Retinal pigment epithelial cell (primary cell): ENCODE results near the gene PPIL1.

Experiments
- DNase-seq: peaks from one replicate; pipeline ENCODE4 v3.0.0-alpha.2; 2010; ENCODE audit warnings: low read depth
- H3K4me3 ChIP-seq: 2 replicates; pipeline ENCODE4 v1.5.1; 2011; ENCODE audit warnings: mild to moderate bottlenecking, low read length, control low read depth, moderate library complexity
- TF ChIP-seq, protein P1 (sequence below): conservative IDR thresholded peaks from 2 replicates; pipeline ENCODE4 v1.5.1; 2011; ENCODE audit warnings: low read depth, low read length, control low read depth, inconsistent platforms

The PPIL1 gene

DNA sequence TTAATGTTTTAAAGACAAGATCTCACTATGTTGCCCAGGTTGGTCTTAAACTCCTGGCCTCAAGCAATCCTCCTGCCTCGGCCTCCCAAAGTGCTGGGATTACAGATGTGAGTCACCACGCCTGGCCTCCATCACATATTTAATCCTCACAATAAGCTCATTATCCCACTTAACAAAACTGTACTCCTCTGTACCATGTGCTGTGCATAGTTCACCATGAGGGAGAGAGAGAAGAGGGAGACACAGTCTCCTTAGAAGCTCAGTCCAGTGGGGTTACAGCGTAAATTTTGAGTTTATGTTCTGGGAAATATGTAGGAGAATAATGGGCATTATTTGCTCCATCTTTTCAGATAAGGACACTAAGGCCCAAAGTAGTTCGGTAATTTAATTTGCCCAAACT lies 27.5 kb downstream of the PPIL1 start:
- TF ChIP-seq, protein P1, sequence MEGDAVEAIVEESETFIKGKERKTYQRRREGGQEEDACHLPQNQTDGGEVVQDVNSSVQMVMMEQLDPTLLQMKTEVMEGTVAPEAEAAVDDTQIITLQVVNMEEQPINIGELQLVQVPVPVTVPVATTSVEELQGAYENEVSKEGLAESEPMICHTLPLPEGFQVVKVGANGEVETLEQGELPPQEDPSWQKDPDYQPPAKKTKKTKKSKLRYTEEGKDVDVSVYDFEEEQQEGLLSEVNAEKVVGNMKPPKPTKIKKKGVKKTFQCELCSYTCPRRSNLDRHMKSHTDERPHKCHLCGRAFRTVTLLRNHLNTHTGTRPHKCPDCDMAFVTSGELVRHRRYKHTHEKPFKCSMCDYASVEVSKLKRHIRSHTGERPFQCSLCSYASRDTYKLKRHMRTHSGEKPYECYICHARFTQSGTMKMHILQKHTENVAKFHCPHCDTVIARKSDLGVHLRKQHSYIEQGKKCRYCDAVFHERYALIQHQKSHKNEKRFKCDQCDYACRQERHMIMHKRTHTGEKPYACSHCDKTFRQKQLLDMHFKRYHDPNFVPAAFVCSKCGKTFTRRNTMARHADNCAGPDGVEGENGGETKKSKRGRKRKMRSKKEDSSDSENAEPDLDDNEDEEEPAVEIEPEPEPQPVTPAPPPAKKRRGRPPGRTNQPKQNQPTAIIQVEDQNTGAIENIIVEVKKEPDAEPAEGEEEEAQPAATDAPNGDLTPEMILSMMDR, result no peak
- H3K4me3 ChIP-seq, result no peak overlapping the region
- DNase-seq, result no peak

GRCh38 chr6:36845233-36845632 lies 29.4 kb downstream of the PPIL1 start:
- DNase-seq, result no peak
- TF ChIP-seq, protein P1, result no peak
- no peak overlapping the region for H3K4me3 ChIP-seq

DNA sequence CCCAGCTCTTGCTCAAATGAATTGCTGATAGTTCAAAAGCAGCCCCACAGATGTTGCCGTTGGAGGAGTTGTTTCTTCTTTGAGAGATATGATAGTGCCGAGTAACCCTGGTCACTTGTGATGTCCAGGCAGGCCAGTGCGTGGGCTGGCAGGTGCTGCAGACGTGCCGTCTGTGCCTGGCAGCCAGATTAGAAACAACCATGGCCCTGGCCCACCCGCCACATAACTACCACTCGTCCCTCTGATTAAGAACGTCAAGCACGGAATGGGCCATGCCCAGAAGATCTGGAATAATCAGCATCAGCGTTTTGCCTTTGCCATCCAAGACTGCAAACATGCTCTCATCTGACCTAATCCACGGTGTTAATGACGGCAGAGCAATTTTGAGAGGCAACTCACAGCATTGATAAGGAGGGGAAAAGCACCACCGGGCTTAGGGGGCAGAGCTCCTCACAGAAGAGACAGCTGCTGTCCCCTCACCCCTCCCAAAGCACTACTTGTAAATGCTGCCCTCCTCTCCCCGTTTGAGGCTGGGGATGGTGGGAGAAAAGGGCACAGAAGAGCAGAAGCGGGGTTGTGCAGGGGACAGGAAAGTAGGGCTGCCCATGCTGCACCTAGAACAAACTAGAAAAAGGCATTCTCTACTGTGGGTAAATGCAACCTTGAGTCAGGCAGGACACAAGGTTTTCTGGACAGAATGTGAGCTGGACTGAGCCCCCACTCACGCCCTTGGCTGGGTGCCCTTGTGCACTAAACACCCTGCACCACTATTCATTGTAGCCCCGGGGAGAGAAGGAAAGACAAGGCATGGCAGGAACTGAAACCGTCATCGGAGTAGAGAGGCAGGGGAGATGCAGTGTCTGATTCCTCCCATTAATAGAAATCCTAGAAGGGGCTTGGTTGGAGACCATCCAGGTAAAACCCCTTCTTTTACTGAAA lies 30.1 kb downstream of the PPIL1 start:
- TF ChIP-seq, protein P1, result no peak
- no peak overlapping the region for H3K4me3 ChIP-seq
- DNase-seq, result no peak

DNA sequence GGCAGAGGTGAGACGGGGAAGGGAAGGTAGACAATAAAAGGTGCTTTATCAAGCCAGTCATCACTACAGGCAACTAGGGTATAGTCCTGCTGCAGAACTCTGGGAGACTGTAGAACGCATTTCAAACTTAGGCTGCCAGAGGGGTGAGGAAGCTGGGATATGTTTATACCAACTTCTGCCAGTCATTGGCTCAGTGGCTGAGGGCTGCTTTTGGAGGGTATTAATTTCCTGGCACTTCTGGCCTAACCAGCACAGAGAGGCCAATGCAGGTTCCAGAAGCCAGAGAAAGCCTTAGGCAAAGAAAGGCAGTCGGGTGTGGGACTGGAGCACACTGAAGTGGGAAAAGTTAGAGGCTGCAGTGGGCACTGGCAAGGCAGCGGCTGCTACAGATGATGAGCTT lies 31.4 kb downstream of the PPIL1 start:
- no peak for DNase-seq
- TF ChIP-seq, protein P1, result no peak
- H3K4me3 ChIP-seq, result no peak overlapping the region

DNA sequence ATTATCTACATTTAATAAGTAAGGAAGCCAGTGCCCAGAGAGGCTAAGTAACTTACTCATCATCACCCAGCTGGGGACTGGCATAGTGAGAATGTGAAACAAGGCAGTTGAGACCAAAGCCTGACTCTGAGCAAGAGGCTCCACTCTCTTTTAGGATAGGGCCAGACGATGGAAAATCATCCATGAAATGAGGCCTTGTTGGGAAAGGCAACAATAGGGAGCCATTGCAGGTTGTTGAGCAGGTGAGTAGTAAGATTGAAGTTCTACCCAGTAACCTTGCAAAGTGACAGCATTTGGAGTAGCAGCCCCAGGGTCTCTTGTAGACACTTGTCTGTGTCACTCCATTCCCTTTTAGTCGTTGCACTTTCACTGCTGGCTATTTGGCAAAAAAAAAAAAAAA lies 32.8 kb downstream of the PPIL1 start:
- TF ChIP-seq, protein P1, result no peak
- no peak for DNase-seq
- no peak overlapping the region for H3K4me3 ChIP-seq

- DNase-seq, result no peak
- H3K4me3 ChIP-seq, result peak overlapping the region; percentile 51
- TF ChIP-seq, protein P1, result no peak
Observed at GRCh38 chr6:36840432-36841403, 33.9 kb downstream of the PPIL1 start.
